Kidney capillary endothelial cell (primary cell): ENCODE results near the gene IRGC.

Experiments
- DNase-seq: peaks from one replicate; pipeline ENCODE4 v3.0.0-alpha.2; 2018; ENCODE audit warnings: low spot score

IRGC gene

GRCh38 chr19:43691755-43692154 lies 24.1 kb upstream of the IRGC start:
- DNase-seq, result no peak

GRCh38 chr19:43692385-43692784 lies 23.5 kb upstream of the IRGC start:
- no peak for DNase-seq

- no peak for DNase-seq
Measured at GRCh38 chr19:43692877-43693276, 23.0 kb upstream of the IRGC start.

GRCh38 chr19:43694553-43694952 lies 21.3 kb upstream of the IRGC start:
- DNase-seq, result no peak

- DNase-seq, result no peak
Measured at GRCh38 chr19:43695985-43696704, 19.7 kb upstream of the IRGC start.

- no peak for DNase-seq
Measured at GRCh38 chr19:43697295-43697694, 18.6 kb upstream of the IRGC start.

- DNase-seq, result peak; percentile 26
Measured at GRCh38 chr19:43699506-43700394, 16.1 kb upstream of the IRGC start.

- no peak for DNase-seq
Measured at GRCh38 chr19:43700395-43701000, 15.4 kb upstream of the IRGC start.

GRCh38 chr19:43704002-43704705 lies 11.7 kb upstream of the IRGC start:
- DNase-seq, result peak; percentile 33

GRCh38 chr19:43705729-43706128 lies 10.1 kb upstream of the IRGC start:
- no peak for DNase-seq

GRCh38 chr19:43707158-43707712 lies 8.6 kb upstream of the IRGC start:
- DNase-seq, result no peak

- DNase-seq, result no peak
Measured at GRCh38 chr19:43708716-43709115, 7.2 kb upstream of the IRGC start.

GRCh38 chr19:43711751-43712355 lies 4.0 kb upstream of the IRGC start:
- no peak for DNase-seq

GRCh38 chr19:43713208-43713607 lies 2.7 kb upstream of the IRGC start:
- no peak for DNase-seq

- no peak for DNase-seq
Measured at GRCh38 chr19:43718627-43719377, 2.9 kb downstream of the IRGC start.

GRCh38 chr19:43719378-43719868 lies 3.5 kb downstream of the IRGC start:
- no peak for DNase-seq

GRCh38 chr19:43719918-43720317 lies 4.0 kb downstream of the IRGC start:
- DNase-seq, result no peak

- no peak for DNase-seq
Measured at GRCh38 chr19:43720936-43721335, 5.1 kb downstream of the IRGC start.

- DNase-seq, result no peak
Measured at GRCh38 chr19:43721469-43722048, 5.7 kb downstream of the IRGC start.

GRCh38 chr19:43723588-43723987 lies 7.7 kb downstream of the IRGC start:
- no peak for DNase-seq
